Fibroblast of mammary gland (primary cell): ENCODE results near the gene LRRC46.
A peak's percentile ranks its signal among the peaks of the same experiment; 100 is the strongest.

Experiments used
- DNase-seq: peaks from one replicate; pipeline ENCODE4 v3.0.0-alpha.2; 2010; ENCODE audit warnings: low read depth
- H3K4me3 ChIP-seq: 2 replicates; pipeline ENCODE4 v1.5.1; 2011; ENCODE audit warnings: low read depth, mild to moderate bottlenecking, low read length, moderate library complexity; ENCODE audit not compliant: control insufficient read depth
- TF ChIP-seq, protein P1 (sequence below): conservative IDR thresholded peaks from 2 replicates; pipeline ENCODE4 v1.5.1; 2011; ENCODE audit warnings: low read depth, low read length, inconsistent platforms; ENCODE audit not compliant: control insufficient read depth, insufficient read depth

The LRRC46 gene

DNA sequence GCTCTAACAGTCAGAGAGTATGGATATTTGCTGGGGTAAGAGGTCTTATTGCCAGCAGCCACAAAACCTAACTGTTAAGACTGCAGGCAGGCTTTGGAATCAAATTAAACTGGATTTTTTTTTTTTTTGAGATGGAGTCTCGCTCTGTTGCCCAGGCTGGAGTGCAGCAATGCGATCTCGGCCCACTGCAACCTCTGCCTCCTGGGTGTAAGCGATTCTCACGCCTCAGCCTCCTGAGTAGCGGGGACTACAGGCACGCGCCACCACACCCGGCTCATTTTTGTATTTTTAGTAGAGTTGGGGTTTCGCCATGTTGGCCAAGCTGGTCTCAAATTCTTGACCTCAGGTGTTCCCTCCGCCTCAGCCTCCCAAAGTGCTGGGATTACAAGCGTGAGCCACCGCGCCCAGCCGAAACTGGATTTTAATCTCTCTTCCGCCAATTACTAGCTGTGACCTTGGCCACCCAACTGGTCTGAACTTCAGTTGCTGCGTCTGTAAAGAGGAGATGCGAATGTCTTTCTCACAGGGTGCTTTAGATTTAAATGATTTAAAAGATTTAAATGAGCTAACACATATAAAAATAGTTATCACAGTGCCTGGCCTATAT lies 971 bp upstream of the LRRC46 start:
- TF ChIP-seq, protein P1, sequence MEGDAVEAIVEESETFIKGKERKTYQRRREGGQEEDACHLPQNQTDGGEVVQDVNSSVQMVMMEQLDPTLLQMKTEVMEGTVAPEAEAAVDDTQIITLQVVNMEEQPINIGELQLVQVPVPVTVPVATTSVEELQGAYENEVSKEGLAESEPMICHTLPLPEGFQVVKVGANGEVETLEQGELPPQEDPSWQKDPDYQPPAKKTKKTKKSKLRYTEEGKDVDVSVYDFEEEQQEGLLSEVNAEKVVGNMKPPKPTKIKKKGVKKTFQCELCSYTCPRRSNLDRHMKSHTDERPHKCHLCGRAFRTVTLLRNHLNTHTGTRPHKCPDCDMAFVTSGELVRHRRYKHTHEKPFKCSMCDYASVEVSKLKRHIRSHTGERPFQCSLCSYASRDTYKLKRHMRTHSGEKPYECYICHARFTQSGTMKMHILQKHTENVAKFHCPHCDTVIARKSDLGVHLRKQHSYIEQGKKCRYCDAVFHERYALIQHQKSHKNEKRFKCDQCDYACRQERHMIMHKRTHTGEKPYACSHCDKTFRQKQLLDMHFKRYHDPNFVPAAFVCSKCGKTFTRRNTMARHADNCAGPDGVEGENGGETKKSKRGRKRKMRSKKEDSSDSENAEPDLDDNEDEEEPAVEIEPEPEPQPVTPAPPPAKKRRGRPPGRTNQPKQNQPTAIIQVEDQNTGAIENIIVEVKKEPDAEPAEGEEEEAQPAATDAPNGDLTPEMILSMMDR: no peak
- peak overlapping the region; percentile 98 for H3K4me3 ChIP-seq
- DNase-seq: no peak

- peak overlapping the region; percentile 98 for H3K4me3 ChIP-seq
- DNase-seq: no peak
- TF ChIP-seq, protein P1: no peak
These were observed 461 bp downstream of the LRRC46 start for GRCh38 chr17:47831934-47832327.

DNA sequence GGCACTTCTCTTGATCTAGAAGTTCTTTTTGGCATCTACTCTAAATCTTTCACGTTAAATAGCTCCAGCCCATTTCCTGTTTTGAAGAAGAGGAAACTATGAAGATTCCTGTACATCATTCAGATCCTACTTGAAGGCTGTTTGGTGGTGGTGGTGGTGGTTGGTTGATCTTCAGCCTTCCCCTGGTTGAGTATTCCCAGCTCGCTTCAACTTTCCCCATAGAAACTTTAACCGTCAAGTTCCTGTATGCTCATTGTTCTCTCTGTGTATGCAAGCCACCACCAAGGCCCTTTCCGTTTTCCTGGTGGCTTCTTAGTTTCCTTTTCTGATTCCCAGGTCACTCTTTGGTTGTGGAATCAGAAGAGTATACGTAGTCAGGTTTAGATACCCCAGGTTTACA lies 3.3 kb downstream of the LRRC46 start:
- no peak overlapping the region for H3K4me3 ChIP-seq
- TF ChIP-seq, protein P1: no peak
- no peak for DNase-seq

DNA sequence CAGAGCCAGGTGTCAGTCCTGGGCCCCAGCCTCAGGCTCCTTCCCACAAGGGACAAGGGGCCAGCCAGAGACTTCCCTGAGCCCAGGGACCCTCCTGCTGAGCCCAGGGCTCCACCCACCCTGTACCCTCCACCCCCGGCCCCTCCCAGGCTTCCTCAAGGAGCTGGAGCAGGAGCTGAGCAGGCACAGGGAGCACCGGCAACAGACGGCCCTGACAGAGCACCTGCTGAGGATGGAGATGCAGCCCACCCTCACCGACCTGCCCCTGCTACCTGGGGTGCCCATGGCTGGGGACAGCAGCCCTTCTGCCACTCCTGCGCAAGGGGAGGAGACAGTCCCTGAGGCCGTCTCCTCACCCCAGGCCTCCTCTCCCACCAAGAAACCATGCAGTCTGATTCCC lies 5.1 kb downstream of the LRRC46 start:
- no peak overlapping the region for H3K4me3 ChIP-seq
- no peak for DNase-seq
- TF ChIP-seq, protein P1: no peak

- TF ChIP-seq, protein P1: no peak
- no peak overlapping the region for H3K4me3 ChIP-seq
- DNase-seq: peak; percentile 58
These were observed 6.0 kb downstream of the LRRC46 start for GRCh38 chr17:47837401-47838039.

DNA sequence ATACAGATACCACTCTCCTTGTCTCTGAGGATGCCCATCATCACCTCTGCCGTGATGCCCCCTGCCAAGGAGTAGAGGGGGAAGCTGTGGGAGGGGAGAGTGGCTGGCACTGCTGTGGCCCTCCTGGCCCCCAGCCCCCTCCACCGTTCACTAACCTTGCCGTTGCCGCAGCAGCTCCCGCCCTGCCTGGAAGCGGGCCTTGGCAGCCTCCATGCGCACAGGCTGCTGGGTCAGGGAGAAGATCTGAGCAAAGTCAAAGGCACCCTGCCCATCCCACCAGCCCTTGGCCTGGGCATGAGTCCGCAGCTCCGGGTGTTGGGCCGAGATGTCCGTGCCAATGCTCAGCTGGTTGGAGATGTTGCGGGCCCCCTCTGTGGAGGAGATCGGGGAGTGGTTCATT lies 7.2 kb downstream of the LRRC46 start:
- no peak overlapping the region for H3K4me3 ChIP-seq
- TF ChIP-seq, protein P1: no peak
- no peak for DNase-seq
